Testis (tissue), 2 donors: Measurements from ENCODE around the gene PDE8B.

Experiments
- POLR2A ChIP-seq: fragments of 450-650 bp; IDR thresholded peaks from one replicate; pipeline ENCODE4 v1.6.1; 2017; ENCODE audit warnings: antibody characterized with exemption, mild to moderate bottlenecking, moderate library complexity
- TF ChIP-seq, protein P1 (sequence below), 3 experiments: fragments of 450-650 bp in 2 of 3; fragments of 200-600 bp in 1 of 3; sonication (generic) in 1 of 3; IDR thresholded peaks; one replicate each; pipeline ENCODE4 v1.5.1; 2016 to 2019; ENCODE audit warnings: antibody characterized with exemption in 3 of 3, mild to moderate bottlenecking in 2 of 3, moderate library complexity in 1 of 3

DNA sequence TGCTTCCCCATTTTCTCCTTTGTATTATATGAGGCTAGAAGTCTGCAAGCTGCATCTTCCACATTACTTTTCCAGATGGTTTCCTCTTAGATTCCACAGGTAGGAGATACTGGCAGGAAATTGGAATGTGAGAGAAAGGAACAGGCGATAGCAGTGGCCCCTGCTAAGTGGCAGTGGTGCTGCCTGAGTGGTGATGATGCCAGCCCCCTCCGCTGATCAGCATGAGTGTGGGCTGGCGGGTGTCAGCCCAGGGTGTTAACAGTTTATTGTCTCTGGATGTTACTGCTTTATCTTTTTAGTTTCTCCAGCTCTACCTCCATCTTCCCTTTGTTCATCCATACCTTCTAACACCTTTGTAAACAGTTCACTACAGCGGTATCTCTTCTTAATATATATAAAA is 13.2 kb downstream of the PDE8B start:
- TF ChIP-seq, protein P1, sequence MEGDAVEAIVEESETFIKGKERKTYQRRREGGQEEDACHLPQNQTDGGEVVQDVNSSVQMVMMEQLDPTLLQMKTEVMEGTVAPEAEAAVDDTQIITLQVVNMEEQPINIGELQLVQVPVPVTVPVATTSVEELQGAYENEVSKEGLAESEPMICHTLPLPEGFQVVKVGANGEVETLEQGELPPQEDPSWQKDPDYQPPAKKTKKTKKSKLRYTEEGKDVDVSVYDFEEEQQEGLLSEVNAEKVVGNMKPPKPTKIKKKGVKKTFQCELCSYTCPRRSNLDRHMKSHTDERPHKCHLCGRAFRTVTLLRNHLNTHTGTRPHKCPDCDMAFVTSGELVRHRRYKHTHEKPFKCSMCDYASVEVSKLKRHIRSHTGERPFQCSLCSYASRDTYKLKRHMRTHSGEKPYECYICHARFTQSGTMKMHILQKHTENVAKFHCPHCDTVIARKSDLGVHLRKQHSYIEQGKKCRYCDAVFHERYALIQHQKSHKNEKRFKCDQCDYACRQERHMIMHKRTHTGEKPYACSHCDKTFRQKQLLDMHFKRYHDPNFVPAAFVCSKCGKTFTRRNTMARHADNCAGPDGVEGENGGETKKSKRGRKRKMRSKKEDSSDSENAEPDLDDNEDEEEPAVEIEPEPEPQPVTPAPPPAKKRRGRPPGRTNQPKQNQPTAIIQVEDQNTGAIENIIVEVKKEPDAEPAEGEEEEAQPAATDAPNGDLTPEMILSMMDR (IDR thresholded peaks at IDR 0.05): no peak
- no peak for TF ChIP-seq POLR2A
